A673 (cell line): Measurements from ENCODE around the gene C3orf22. TPM values are rescaled to one million over a fixed set of nuclear protein-coding genes. Genes with fewer than 3 reads are reported as not detected.

ENCODE experiments used
- BruUV-seq: library from RNA; stranded (reverse); fragments of 400-500 nt; replicated peaks from 2 replicates; lab custom pipeline; 2021; lab: Mats Ljungman, UMichigan
- CTCF ChIA-PET: fragments of 300-600 bp; sonication (Branson Sonifier 250); formaldehyde crosslinking; loops from one replicate; lab custom pipeline; 2022; ENCODE audit warnings: antibody characterized with exemption; lab: Charles Lee
- POLR2A ChIA-PET: fragments of 300-600 bp; sonication (Branson Sonifier 250); formaldehyde crosslinking; loops from one replicate; lab custom pipeline; 2022; ENCODE audit warnings: antibody characterized with exemption; ENCODE audit not compliant: low non-redundant PET; lab: Charles Lee
- DNase-seq: peaks from one replicate; pipeline ENCODE4 v3.0.0-alpha.2; 2015; ENCODE audit warnings: low spot score
- H3K27ac ChIP-seq: fragments of 200-600 bp; sonication (generic); 2 replicates; pipeline ENCODE4 v1.5.1; 2016; ENCODE audit warnings: mixed run types, low read depth, mild to moderate bottlenecking, mixed read lengths, antibody characterized with exemption, low read length; ENCODE audit not compliant: poor library complexity, severe bottlenecking
- H3K27me3 ChIP-seq: fragments of 200-600 bp; sonication (generic); replicated peaks from 2 replicates; pipeline ENCODE4 v1.6.1; 2017; ENCODE audit warnings: mixed run types, low read depth, mild to moderate bottlenecking, mixed read lengths, antibody characterized with exemption, low read length; ENCODE audit not compliant: insufficient read depth, poor library complexity
- H3K36me3 ChIP-seq: fragments of 200-600 bp; sonication (generic); 2 replicates; pipeline ENCODE4 v1.6.1; 2016; ENCODE audit warnings: mixed run types, mild to moderate bottlenecking, mixed read lengths, antibody characterized with exemption, low read length; ENCODE audit not compliant: insufficient read depth, poor library complexity, severe bottlenecking
- H3K4me1 ChIP-seq: fragments of 200-600 bp; sonication (generic); 2 replicates; pipeline ENCODE4 v1.6.1; 2017; ENCODE audit warnings: mixed run types, mild to moderate bottlenecking, mixed read lengths, antibody characterized with exemption, low read length; ENCODE audit not compliant: insufficient read depth, poor library complexity, severe bottlenecking
- H3K4me3 ChIP-seq: fragments of 200-600 bp; sonication (generic); 2 replicates; pipeline ENCODE4 v1.5.1; 2016; ENCODE audit warnings: low read depth, mixed run types, mild to moderate bottlenecking, mixed read lengths, low read length; ENCODE audit not compliant: poor library complexity, severe bottlenecking
- H3K9me3 ChIP-seq: fragments of 200-600 bp; sonication (generic); 2 replicates; pipeline ENCODE4 v1.6.1; 2016; ENCODE audit warnings: mixed run types, low read depth, mild to moderate bottlenecking, mixed read lengths, antibody characterized with exemption, low read length; ENCODE audit not compliant: poor library complexity, severe bottlenecking
- CTCF ChIP-seq: fragments of 300-800, 200-600 bp; sonication (generic); conservative IDR thresholded peaks from 2 replicates; pipeline ENCODE4 v1.5.1; 2017; ENCODE audit warnings: low read depth, mild to moderate bottlenecking, antibody characterized with exemption, low read length, moderate library complexity, mixed read lengths
- EZH2 ChIP-seq: fragments of 200-600 bp; sonication (generic); IDR thresholded peaks from 2 replicates; pipeline ENCODE4 v1.6.1; 2017; ENCODE audit warnings: borderline replicate concordance, low read depth, mild to moderate bottlenecking, mixed read lengths, antibody characterized with exemption, low read length; ENCODE audit not compliant: poor library complexity, severe bottlenecking
- intact Hi-C: fragments of 100-400 bp; cut with micrococcal nuclease; formaldehyde crosslinking; loops from one replicate; pipeline ENCODE4 v1.10.0; 2022; ENCODE audit not compliant: unreplicated experiment
- total RNA-seq: library from RNA; stranded (reverse); gene quantifications from 2 replicates; pipeline ENCODE4 v1.2.3, GENCODE V29; 2021

Gene C3orf22
- total RNA-seq, 1 experiment from 2014 or later = not detected

- intact Hi-C loops = no loop called here
- peaks cover 4% of the 10 kb centered on the region for H3K27me3 ChIP-seq
- TF ChIP-seq CTCF = no peak
- no peaks in the 10 kb centered on the region for H3K36me3 ChIP-seq
- H3K27ac ChIP-seq = no peak overlapping the region
- no peak for DNase-seq
- no peaks in the 10 kb centered on the region for H3K9me3 ChIP-seq
- H3K4me3 ChIP-seq = no peak overlapping the region
- H3K4me1 ChIP-seq = no peaks in the 10 kb centered on the region
- CTCF ChIA-PET = no interaction called here
- BruUV-seq = no TSS peak
- POLR2A ChIA-PET = no interaction called here
These were observed 56.1 kb downstream of the C3orf22 start for GRCh38 chr3:126502656-126503055.

DNA sequence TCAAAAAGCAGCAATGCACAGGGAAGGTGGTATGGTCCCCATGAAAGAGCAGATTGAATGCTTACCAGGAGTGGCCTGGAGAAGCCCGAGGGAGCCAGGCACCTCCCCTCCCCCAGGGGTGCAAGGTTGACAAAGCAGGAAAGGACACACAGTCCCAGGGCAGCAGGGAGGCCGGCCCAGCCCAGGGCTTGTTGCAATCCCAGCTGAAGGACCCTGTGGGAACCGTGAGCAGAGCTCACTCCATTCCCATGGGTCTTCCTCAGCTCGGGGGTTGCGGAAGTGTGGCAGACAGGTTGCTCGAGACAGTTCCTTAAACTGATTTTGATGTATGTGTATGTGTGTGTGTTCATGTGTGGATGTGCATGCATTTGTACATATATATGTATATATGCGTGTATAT, 57.0 kb downstream of the C3orf22 start:
- BruUV-seq = no TSS peak
- CTCF ChIA-PET = no interaction called here

DNA sequence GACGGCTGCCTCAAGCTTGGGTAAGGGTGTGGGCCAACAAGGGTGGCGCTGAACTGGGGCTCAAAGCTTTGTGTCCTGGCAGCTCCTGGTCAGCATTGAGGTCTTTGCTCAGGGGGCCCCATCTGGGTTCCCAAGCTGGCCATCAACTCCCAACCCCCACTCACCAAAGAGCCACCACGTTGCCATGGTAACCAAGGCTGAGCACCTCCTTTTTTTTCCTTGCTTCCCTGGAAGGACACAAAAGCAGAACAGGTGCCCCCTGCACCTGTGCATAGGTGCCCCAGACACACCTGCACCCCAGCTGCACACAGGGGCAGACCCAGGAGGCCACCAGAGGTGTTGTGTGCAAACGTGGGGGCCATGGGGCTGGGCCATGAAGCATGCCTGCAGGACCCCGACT, 57.7 kb downstream of the C3orf22 start:
- DNase-seq = no peak
- TF ChIP-seq CTCF = no peak
- TF ChIP-seq EZH2 = no peak
- H3K27ac ChIP-seq = no peak overlapping the region
- ChIA-PET POLR2A (no interaction called here), CTCF (no interaction called here)
- H3K27me3 ChIP-seq = peaks cover 4% of the 10 kb centered on the region
- H3K9me3 ChIP-seq = no peaks in the 10 kb centered on the region
- no peaks in the 10 kb centered on the region for H3K36me3 ChIP-seq
- intact Hi-C loops = no loop called here
- H3K4me1 ChIP-seq = no peaks in the 10 kb centered on the region
- BruUV-seq = no TSS peak
- H3K4me3 ChIP-seq = no peak overlapping the region

More for the DNA sequence above, 57.0 kb downstream of the C3orf22 start:
- no peak for DNase-seq
- H3K4me1 ChIP-seq = no peaks in the 10 kb centered on the region
- no peaks in the 10 kb centered on the region for H3K36me3 ChIP-seq
- TF ChIP-seq CTCF (no peak), EZH2 (no peak)
- intact Hi-C loops = no loop called here
- H3K27me3 ChIP-seq = peaks cover 4% of the 10 kb centered on the region
- no peaks in the 10 kb centered on the region for H3K9me3 ChIP-seq
- no peak overlapping the region for H3K27ac ChIP-seq
- no peak overlapping the region for H3K4me3 ChIP-seq
- POLR2A ChIA-PET = no interaction called here
